H1 (cell line): ENCODE results near the gene HHAT. TPM values are rescaled to one million over a fixed set of nuclear protein-coding genes. Genes with fewer than 3 reads are reported as not detected.

Experiments
- CTCF ChIA-PET: fragments of 300-600 bp; sonication (Branson Sonifier 250); formaldehyde crosslinking; loops from one replicate; lab custom pipeline; 2021; ENCODE audit not compliant: partially characterized antibody; lab: Charles Lee
- POLR2A ChIA-PET: fragments of 300-600 bp; sonication (Branson Sonifier 250); formaldehyde crosslinking; loops from one replicate; lab custom pipeline; 2021; ENCODE audit warnings: inconsistent platforms; ENCODE audit not compliant: partially characterized antibody; lab: Charles Lee
- DNase-seq, 2 experiments: peaks; one replicate each; pipeline versions ENCODE4 v3.0.0 to v3.0.0-alpha.2; 2010 to 2022; ENCODE audit warnings: low spot score in 2 of 2, low read depth in 1 of 2, mixed read lengths in 1 of 2
- FAIRE-seq: peaks from 2 replicates; lab custom pipeline; 2011; peaks lifted over from hg19 to GRCh38; lab: Jason Lieb, UNC
- H2AFZ ChIP-seq: 2 replicates; pipeline ENCODE4 v1.8.1; 2012; ENCODE audit warnings: low read length, inconsistent platforms
- H2AK5ac ChIP-seq: 2 replicates; pipeline ENCODE4 v1.6.1; 2013; ENCODE audit warnings: low read depth, low read length
- H2BK120ac ChIP-seq: replicated peaks from 2 replicates; pipeline ENCODE3; 2013; ENCODE audit warnings: low read depth, low read length, inconsistent platforms
- H2BK12ac ChIP-seq: 2 replicates; pipeline ENCODE4 v1.6.1; 2013; ENCODE audit warnings: low read depth, low read length
- H2BK15ac ChIP-seq: 2 replicates; pipeline ENCODE4 v1.6.1; 2013; ENCODE audit warnings: low read length
- H2BK20ac ChIP-seq: 2 replicates; pipeline ENCODE4 v1.6.1; 2013; ENCODE audit warnings: low read length
- H2BK5ac ChIP-seq: 2 replicates; pipeline ENCODE4 v1.6.1; 2013; ENCODE audit warnings: low read depth, low read length
- H3K14ac ChIP-seq: 2 replicates; pipeline ENCODE4 v1.6.1; 2013; ENCODE audit warnings: inconsistent platforms; ENCODE audit not compliant: insufficient read length
- H3K18ac ChIP-seq: 2 replicates; pipeline ENCODE4 v1.6.1; 2013; ENCODE audit warnings: low read length; ENCODE audit errors: extremely low read depth
- H3K23ac ChIP-seq: 2 replicates; pipeline ENCODE4 v1.6.1; 2013; ENCODE audit warnings: inconsistent platforms; ENCODE audit not compliant: insufficient read length
- H3K23me2 ChIP-seq: 2 replicates; pipeline ENCODE4 v1.6.1; 2013; ENCODE audit warnings: low read depth, low read length
- H3K27ac ChIP-seq: 2 replicates; pipeline ENCODE4 v1.6.1; 2011; ENCODE audit warnings: low read depth, low read length, inconsistent platforms
- H3K27me3 ChIP-seq, 4 experiments: replicated peaks in 1 of 4; 1 replicate in 1 of 4; 2 replicates in 3 of 4; pipeline versions ENCODE4 v1.6.1 to v1.8.1; 2011 to 2013; ENCODE audit warnings: low read length in 3 of 4, mild to moderate bottlenecking in 3 of 4, inconsistent platforms in 2 of 4, mixed read lengths in 2 of 4, moderate library complexity in 1 of 4; ENCODE audit not compliant: control insufficient read depth in 3 of 4, insufficient read depth in 3 of 4; ENCODE audit errors: extremely low read depth in 1 of 4
- H3K36me3 ChIP-seq, 4 experiments: 2 replicates each; pipeline versions ENCODE4 v1.6.1 to v1.8.1; 2011 to 2013; ENCODE audit warnings: mild to moderate bottlenecking in 4 of 4, low read length in 3 of 4, moderate library complexity in 2 of 4, control low read depth in 1 of 4, inconsistent platforms in 1 of 4; ENCODE audit not compliant: insufficient read depth in 4 of 4, control insufficient read depth in 2 of 4
- H3K4ac ChIP-seq: replicated peaks from 2 replicates; pipeline ENCODE3; 2013; ENCODE audit warnings: low read length, low read depth, mixed read lengths, inconsistent platforms; ENCODE audit not compliant: insufficient read length
- H3K4me1 ChIP-seq, 4 experiments: replicated peaks in 1 of 4; 1 replicate in 1 of 4; 2 replicates in 3 of 4; pipeline versions ENCODE4 v1.6.1 to v1.8.1; 2011 to 2013; ENCODE audit warnings: low read length in 3 of 4, inconsistent platforms in 2 of 4, mixed read lengths in 1 of 4; ENCODE audit not compliant: insufficient read depth in 4 of 4, control insufficient read depth in 3 of 4
- H3K4me2 ChIP-seq, 2 experiments: 2 replicates each; pipeline versions ENCODE4 v1.6.1 to v1.8.1; 2011 to 2013; ENCODE audit warnings: low read depth in 2 of 2, low read length in 2 of 2, control low read depth in 1 of 2, inconsistent platforms in 1 of 2, mild to moderate bottlenecking in 1 of 2; ENCODE audit not compliant: insufficient read depth in 1 of 2
- H3K4me3 ChIP-seq, 4 experiments: fragments of 200-600, 300-600 bp in 1 of 4; sonication (generic), shearing (Covaris generic), sonication (Bioruptor Twin) in 1 of 4; 2 replicates each; pipeline versions ENCODE4 v1.5.1 to v1.8.1; 2011 to 2016; ENCODE audit warnings: low read length in 4 of 4, low read depth in 3 of 4, control low read depth in 2 of 4, inconsistent platforms in 2 of 4, mild to moderate bottlenecking in 2 of 4, mixed read lengths in 1 of 4, moderate library complexity in 1 of 4; ENCODE audit not compliant: insufficient read depth in 2 of 4; ENCODE audit errors: extremely low read depth in 1 of 4
- H3K56ac ChIP-seq: replicated peaks from 2 replicates; pipeline ENCODE3; 2013; ENCODE audit warnings: low read depth, mild to moderate bottlenecking, mixed read lengths, low read length, inconsistent platforms; ENCODE audit not compliant: insufficient read length
- H3K79me1 ChIP-seq: 2 replicates; pipeline ENCODE4 v1.6.1; 2013; ENCODE audit warnings: low read depth, low read length, control low read depth
- H3K79me2 ChIP-seq, 2 experiments: 2 replicates each; pipeline versions ENCODE4 v1.6.1 to v1.8.1; 2012 to 2013; ENCODE audit warnings: low read length in 2 of 2, mild to moderate bottlenecking in 2 of 2, inconsistent platforms in 1 of 2; ENCODE audit not compliant: insufficient read depth in 2 of 2, control insufficient read depth in 1 of 2
- H3K9ac ChIP-seq, 4 experiments: replicated peaks in 1 of 4; 1 replicate in 1 of 4; 2 replicates in 3 of 4; pipeline versions ENCODE4 v1.6.1 to v1.8.1; 2011 to 2013; ENCODE audit warnings: low read depth in 3 of 4, low read length in 3 of 4, control low read depth in 2 of 4, mild to moderate bottlenecking in 2 of 4, moderate library complexity in 2 of 4, inconsistent platforms in 1 of 4; ENCODE audit errors: extremely low read depth in 1 of 4
- H3K9me3 ChIP-seq, 2 experiments: 2 replicates each; pipeline versions ENCODE4 v1.6.1 to v1.8.1; 2012 to 2013; ENCODE audit warnings: mild to moderate bottlenecking in 2 of 2, moderate library complexity in 2 of 2, control low read depth in 1 of 2, inconsistent platforms in 1 of 2, low read depth in 1 of 2, low read length in 1 of 2, mixed read lengths in 1 of 2; ENCODE audit not compliant: insufficient read depth in 2 of 2
- H4K20me1 ChIP-seq, 2 experiments: replicated peaks in 1 of 2; 2 replicates each; pipeline versions ENCODE3 to v1.8.1; 2011 to 2013; ENCODE audit warnings: inconsistent platforms in 2 of 2, low read length in 2 of 2, mild to moderate bottlenecking in 1 of 2; ENCODE audit not compliant: insufficient read depth in 2 of 2, control insufficient read depth in 1 of 2
- H4K5ac ChIP-seq: 2 replicates; pipeline ENCODE4 v1.6.1; 2013; ENCODE audit warnings: low read length, low read depth, mixed read lengths, inconsistent platforms; ENCODE audit not compliant: insufficient read length
- H4K8ac ChIP-seq: 2 replicates; pipeline ENCODE4 v1.8.0; 2013; ENCODE audit warnings: mild to moderate bottlenecking, moderate library complexity, low read length, inconsistent platforms; ENCODE audit not compliant: insufficient read depth; ENCODE audit errors: extremely low read depth
- H4K91ac ChIP-seq: replicated peaks from 2 replicates; pipeline ENCODE3; 2013; ENCODE audit warnings: low read length, mixed read lengths, inconsistent platforms; ENCODE audit not compliant: insufficient read length
- EZH2 ChIP-seq: fragments of 200-600 bp; sonication (generic); IDR thresholded peaks from 2 replicates; pipeline ENCODE4 v1.7.1; 2012; ENCODE audit warnings: low read depth, mild to moderate bottlenecking, moderate library complexity, low read length, inconsistent platforms; ENCODE audit not compliant: severe bottlenecking
- JUND ChIP-seq: IDR thresholded peaks from 2 replicates; pipeline ENCODE4 v1.6.1; 2011; ENCODE audit warnings: mild to moderate bottlenecking, improper control_type of control experiment, low read length
- TEAD4 ChIP-seq: IDR thresholded peaks from 2 replicates; pipeline ENCODE4 v1.6.1; 2012; ENCODE audit warnings: low read depth, low read length, inconsistent platforms, mixed read lengths
- WGBS, 2 experiments: shearing (Covaris generic) in 1 of 2; methylation state at CpG; one replicate each; pipeline versions ENCODE4 v1.1.6 to v1.1.7; 2013 to 2015; ENCODE audit warnings: low lambda C conversion rate in 2 of 2, mixed read lengths in 2 of 2, inconsistent platforms in 1 of 2, low coverage in 1 of 2, missing lambda C conversion rate in 1 of 2; ENCODE audit not compliant: insufficient replicate concordance in 2 of 2, insufficient coverage in 1 of 2, insufficient read length in 1 of 2; ENCODE audit errors: extremely low coverage in 1 of 2, missing lambda C conversion rate in 1 of 2; 5-methylcytosine and 5-hydroxymethylcytosine counted together
- polyA plus RNA-seq, 7 experiments: library from polyadenylated mRNA; depleted of rRNA in 3 of 7; stranded (reverse) in 5 of 7; unstranded in 2 of 7; fragments of >200 nt in 5 of 7; fragments of 200-250 nt in 2 of 7; gene quantifications; 1 replicate in 5 of 7; 2 replicates in 1 of 7; 4 replicates in 1 of 7; pipeline versions ENCODE4 v1.2.1 to v1.2.3, GENCODE V29; 2011 to 2013; ENCODE audit warnings: missing spikeins in 2 of 7, mixed read lengths in 2 of 7
- total RNA-seq: library from RNA; stranded (reverse); fragmentation: NEBNext Ultra II Directional; extraction: Animal tissue kit (Norgen Biotek cat#: 25700); gene quantifications from 2 replicates; pipeline ENCODE4 v1.2.1, GENCODE V29; 2021

The HHAT gene
- total and polyA plus RNA-seq, 2 of the 8 experiments (the other 6 are each of a cell fraction or from before 2014, with no cell fraction given): 0.15 to 0.51 TPM

DNA sequence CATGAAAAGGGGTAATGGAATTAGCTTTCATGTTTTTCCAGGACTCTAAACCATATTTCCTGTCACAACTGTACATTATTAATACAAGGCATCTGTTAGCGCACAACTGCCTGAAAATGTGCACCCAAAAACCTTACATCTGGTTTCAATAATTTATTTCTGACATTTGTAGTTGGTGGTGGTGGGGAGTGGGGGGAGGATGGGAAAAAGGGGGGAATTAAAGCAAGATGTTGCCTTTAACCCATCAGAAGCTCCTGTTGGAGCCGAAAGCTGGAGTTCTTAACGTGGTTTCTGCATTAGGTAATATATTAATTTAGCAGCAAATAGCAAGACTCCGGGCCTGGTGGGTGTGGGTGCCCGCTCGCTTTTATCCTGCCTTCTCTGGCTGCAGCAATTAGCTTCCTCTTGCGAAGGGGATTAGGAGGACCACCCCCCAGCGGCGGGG, 36.9 kb upstream of the HHAT start:
- no peak overlapping the region for H4K5ac ChIP-seq
- H3K9me3 ChIP-seq: no peaks in the 10 kb centered on the region
- DNase-seq (no peak), FAIRE-seq (no peak)
- no peak overlapping the region for H2AK5ac ChIP-seq
- no peak overlapping the region for H2BK20ac ChIP-seq
- H3K4ac ChIP-seq: no peak overlapping the region
- no peak for TF ChIP-seq TEAD4
- TF ChIP-seq JUND: no peak
- TF ChIP-seq EZH2: peak; percentile 12
- ChIA-PET POLR2A (interaction anchor here (0.8 to 5.4 kb wide), 6 partner anchors 9 to 82 kb away, joined by 3 to 39 read pairs (median 8); no protein-coding TSS in a partner anchor), CTCF (interaction anchor here (0.8 to 4.5 kb wide), 17 partner anchors 10 to 106 kb away, joined by 3 to 25 read pairs (median 8); no protein-coding TSS in a partner anchor)
- no peak overlapping the region for H2AFZ ChIP-seq
- no peak overlapping the region for H3K9ac ChIP-seq
- no peaks in the 10 kb centered on the region for H3K79me2 ChIP-seq
- no peak overlapping the region for H2BK12ac ChIP-seq
- H2BK15ac ChIP-seq: no peak overlapping the region
- H3K27me3 ChIP-seq: peaks cover 0 to 13% (median 9%) of the 10 kb centered on the region in 4 experiments; a peak in 4 of 7 replicates
- H2BK120ac ChIP-seq: no peak overlapping the region
- no peaks in the 10 kb centered on the region for H3K36me3 ChIP-seq
- H4K8ac ChIP-seq: no peak overlapping the region
- no peak overlapping the region for H3K18ac ChIP-seq
- H3K79me1 ChIP-seq: no peaks in the 10 kb centered on the region
- H3K23me2 ChIP-seq: peaks cover 6% of the 10 kb centered on the region; the same call in 1 of the 2 replicates
- 0 out of 2 replicates have a peak overlapping the region, but pooled peaks have one; percentile 11 for H2BK5ac ChIP-seq
- peaks cover 0 to 13% (median 6%) of the 10 kb centered on the region in 4 experiments; a peak in 5 of 7 replicates for H3K4me1 ChIP-seq
- no peak overlapping the region for H4K91ac ChIP-seq
- H3K27ac ChIP-seq: no peak overlapping the region
- H4K20me1 ChIP-seq: no peaks in the 10 kb centered on the region
- H3K56ac ChIP-seq: no peak overlapping the region
- no peak overlapping the region for H3K23ac ChIP-seq
- no peak overlapping the region for H3K14ac ChIP-seq
- H3K4me2 ChIP-seq: peak overlapping the region; percentile 65 to 79
- 80% methylated on average over 2 of the region's 9 CpGs; no CpG with 5 or more reads in 1 of the 2 experiments for WGBS, 2 experiments
- peak overlapping the region; percentile 42 to 68 (median 50) for H3K4me3 ChIP-seq
